Panc1 (cell line): ENCODE data around the gene SIX3. TPM values are rescaled to one million over a fixed set of nuclear protein-coding genes. Genes with fewer than 3 reads are reported as not detected.

Source experiments
- ATAC-seq: fragments of 200-7000 bp; cut with Tn5 transposase; 2 replicates; pipeline ENCODE4 v1.9.1; 2020; ENCODE audit warnings: mild to moderate bottlenecking, moderate library complexity
- BruUV-seq: library from RNA; stranded (reverse); fragments of 400-500 nt; replicated peaks from 2 replicates; lab custom pipeline; 2021; lab: Mats Ljungman, UMichigan
- CTCF ChIA-PET: fragments of 300-600 bp; sonication (Branson Sonifier 250); formaldehyde crosslinking; loops from one replicate; lab custom pipeline; 2022; ENCODE audit warnings: antibody characterized with exemption; lab: Charles Lee
- POLR2A ChIA-PET: fragments of 300-600 bp; sonication (Branson Sonifier 250); formaldehyde crosslinking; loops from one replicate; lab custom pipeline; 2022; ENCODE audit warnings: antibody characterized with exemption; lab: Charles Lee
- DNase-seq: peaks from one replicate; pipeline ENCODE4 v3.0.0-alpha.2; 2010; ENCODE audit warnings: low read depth, low spot score
- H3K27ac ChIP-seq: 2 replicates; pipeline ENCODE4 v1.5.1; 2011; ENCODE audit warnings: mild to moderate bottlenecking, low read length, inconsistent platforms
- H3K27me3 ChIP-seq: fragments of 200-500 bp; sonication (Bioruptor generic); 2 replicates; pipeline ENCODE4 v1.6.0; 2014; ENCODE audit warnings: low read length, inconsistent platforms; ENCODE audit not compliant: control insufficient read depth, insufficient read depth
- H3K36me3 ChIP-seq: fragments of 200-500 bp; sonication (Bioruptor generic); 2 replicates; pipeline ENCODE4 v1.5.1; 2014; ENCODE audit warnings: inconsistent platforms, mild to moderate bottlenecking, low read length, moderate library complexity; ENCODE audit not compliant: control insufficient read depth, insufficient read depth
- H3K4me1 ChIP-seq: 2 replicates; pipeline ENCODE4 v1.5.1; 2011; ENCODE audit warnings: inconsistent platforms, mild to moderate bottlenecking, low read length, moderate library complexity; ENCODE audit not compliant: control insufficient read depth, insufficient read depth
- H3K4me3 ChIP-seq, 2 experiments: 2 replicates each; pipeline ENCODE4 v1.5.1; 2011 to 2012; ENCODE audit warnings: low read depth in 2 of 2, low read length in 2 of 2, mild to moderate bottlenecking in 2 of 2, inconsistent platforms in 1 of 2, moderate library complexity in 1 of 2
- H3K9me3 ChIP-seq: fragments of 200-500 bp; sonication (Bioruptor generic); 2 replicates; pipeline ENCODE4 v1.5.1; 2014; ENCODE audit warnings: low read depth, mild to moderate bottlenecking, inconsistent platforms, low read length, moderate library complexity; ENCODE audit not compliant: control insufficient read depth, insufficient read depth
- POLR2AphosphoS5 ChIP-seq: IDR thresholded peaks from 2 replicates; pipeline ENCODE4 v1.6.1; 2012; ENCODE audit warnings: mild to moderate bottlenecking, low read depth, low read length, moderate library complexity
- SIN3A ChIP-seq: IDR thresholded peaks from 2 replicates; pipeline ENCODE4 v1.6.1; 2012; ENCODE audit warnings: low read depth, mild to moderate bottlenecking, low read length, moderate library complexity, borderline replicate concordance; ENCODE audit not compliant: insufficient read depth
- TCF7L2 ChIP-seq: IDR thresholded peaks from 2 replicates; pipeline ENCODE4 v1.6.1; 2011; ENCODE audit warnings: mild to moderate bottlenecking, low read depth, low read length, inconsistent platforms
- in situ Hi-C: cut with HindIII; loops from 2 replicates; pipeline ENCODE4 v1.10.0; 2016; ENCODE audit warnings: low sequenced_read_pairs, low pct_unique_long_range_greater_than_20kb
- intact Hi-C: fragments of 100-400 bp; cut with micrococcal nuclease; formaldehyde crosslinking; loops from one replicate; pipeline ENCODE4 v1.10.0; 2022; ENCODE audit not compliant: unreplicated experiment
- total RNA-seq: library from RNA; stranded (reverse); gene quantifications from one replicate; pipeline ENCODE4 v1.2.1, GENCODE V29; 2021; ENCODE audit not compliant: unreplicated experiment
- TF ChIP-seq, protein P1 (sequence below): fragments of 450-650 bp; IDR thresholded peaks from 2 replicates; pipeline ENCODE4 v1.5.1; 2017; ENCODE audit warnings: mild to moderate bottlenecking
- TF ChIP-seq, protein P2 (sequence below), 2 experiments: IDR thresholded peaks; 2 replicates each; pipeline ENCODE4 v1.6.1; 2011 to 2012; ENCODE audit warnings: low read depth in 2 of 2, control low read depth in 1 of 2, low read length in 1 of 2, mild to moderate bottlenecking in 1 of 2, moderate library complexity in 1 of 2; ENCODE audit not compliant: insufficient read depth in 1 of 2

Gene SIX3
- total RNA-seq, 1 experiment from 2014 or later: 0.21 TPM

DNA sequence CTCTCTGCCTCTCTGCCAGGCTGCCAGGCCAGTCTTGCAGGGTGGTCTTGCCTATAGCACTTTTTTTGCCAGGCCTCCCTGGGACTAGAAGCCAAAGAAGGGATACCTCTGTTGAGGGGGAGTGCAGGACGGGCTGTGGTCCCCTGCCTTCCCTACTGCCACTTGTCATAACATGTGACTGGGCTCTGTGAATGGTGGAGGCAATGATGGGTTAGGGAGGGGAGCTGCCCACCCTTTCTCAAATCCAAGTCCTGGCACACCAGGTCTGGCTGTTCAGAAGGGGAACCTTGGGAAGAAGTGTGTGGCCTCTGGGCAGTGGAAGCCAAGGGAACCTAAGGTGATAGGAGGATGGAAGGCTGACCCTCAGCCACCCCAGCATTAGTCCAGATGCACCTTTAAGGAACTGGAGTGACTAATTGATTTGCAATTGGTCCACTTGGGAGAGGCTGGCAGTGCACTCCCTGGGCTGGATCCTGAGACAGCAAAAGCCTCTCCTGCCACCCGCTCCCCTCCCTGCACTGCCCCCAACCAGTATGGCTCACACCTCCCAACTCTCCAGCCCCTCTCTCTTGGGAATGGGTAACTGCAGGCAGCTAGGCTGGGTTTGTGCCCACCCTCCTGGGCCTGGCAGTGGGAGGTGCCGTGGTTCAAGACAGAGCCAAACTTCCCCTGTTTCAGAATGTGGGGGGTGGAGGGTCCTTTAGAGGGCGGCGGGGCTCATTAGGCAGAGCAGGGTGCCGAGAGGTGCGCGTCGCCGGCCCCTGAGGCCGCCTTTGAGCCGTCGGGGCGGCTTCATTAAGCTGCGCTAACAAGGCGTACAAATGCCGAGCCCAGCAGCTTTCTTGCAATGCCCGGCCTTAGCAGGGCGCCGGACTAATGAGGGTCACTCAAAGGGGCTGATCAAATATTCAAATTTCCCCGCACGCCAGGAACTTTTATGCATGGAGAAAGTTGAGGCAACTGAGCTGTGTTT is 4.5 kb upstream of the SIX3 start:
- peak overlapping the region; percentile 6 to 46; a peak in 2 of 4 replicates for H3K4me3 ChIP-seq
- H3K27me3 ChIP-seq: peaks cover 2% of the 10 kb centered on the region; the same call in 1 of the 2 replicates
- CTCF ChIA-PET: no interaction called here
- no peak overlapping the region for H3K27ac ChIP-seq
- POLR2A ChIA-PET: no interaction called here
- ATAC-seq: no peak
- H3K36me3 ChIP-seq: no peaks in the 10 kb centered on the region; the same call in 1 of the 2 replicates
- in situ Hi-C loops (no loop called here), intact Hi-C loops (no loop called here)
- no TSS peak for BruUV-seq
- no peak for DNase-seq
- 0 out of 2 replicates have a peak, but pooled peaks cover 5% of the 10 kb centered on the region for H3K4me1 ChIP-seq
- TF ChIP-seq SIN3A (no peak), POLR2AphosphoS5 (no peak), TCF7L2 (no peak)
- TF ChIP-seq, protein P1, sequence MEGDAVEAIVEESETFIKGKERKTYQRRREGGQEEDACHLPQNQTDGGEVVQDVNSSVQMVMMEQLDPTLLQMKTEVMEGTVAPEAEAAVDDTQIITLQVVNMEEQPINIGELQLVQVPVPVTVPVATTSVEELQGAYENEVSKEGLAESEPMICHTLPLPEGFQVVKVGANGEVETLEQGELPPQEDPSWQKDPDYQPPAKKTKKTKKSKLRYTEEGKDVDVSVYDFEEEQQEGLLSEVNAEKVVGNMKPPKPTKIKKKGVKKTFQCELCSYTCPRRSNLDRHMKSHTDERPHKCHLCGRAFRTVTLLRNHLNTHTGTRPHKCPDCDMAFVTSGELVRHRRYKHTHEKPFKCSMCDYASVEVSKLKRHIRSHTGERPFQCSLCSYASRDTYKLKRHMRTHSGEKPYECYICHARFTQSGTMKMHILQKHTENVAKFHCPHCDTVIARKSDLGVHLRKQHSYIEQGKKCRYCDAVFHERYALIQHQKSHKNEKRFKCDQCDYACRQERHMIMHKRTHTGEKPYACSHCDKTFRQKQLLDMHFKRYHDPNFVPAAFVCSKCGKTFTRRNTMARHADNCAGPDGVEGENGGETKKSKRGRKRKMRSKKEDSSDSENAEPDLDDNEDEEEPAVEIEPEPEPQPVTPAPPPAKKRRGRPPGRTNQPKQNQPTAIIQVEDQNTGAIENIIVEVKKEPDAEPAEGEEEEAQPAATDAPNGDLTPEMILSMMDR: no peak
- TF ChIP-seq, protein P2, sequence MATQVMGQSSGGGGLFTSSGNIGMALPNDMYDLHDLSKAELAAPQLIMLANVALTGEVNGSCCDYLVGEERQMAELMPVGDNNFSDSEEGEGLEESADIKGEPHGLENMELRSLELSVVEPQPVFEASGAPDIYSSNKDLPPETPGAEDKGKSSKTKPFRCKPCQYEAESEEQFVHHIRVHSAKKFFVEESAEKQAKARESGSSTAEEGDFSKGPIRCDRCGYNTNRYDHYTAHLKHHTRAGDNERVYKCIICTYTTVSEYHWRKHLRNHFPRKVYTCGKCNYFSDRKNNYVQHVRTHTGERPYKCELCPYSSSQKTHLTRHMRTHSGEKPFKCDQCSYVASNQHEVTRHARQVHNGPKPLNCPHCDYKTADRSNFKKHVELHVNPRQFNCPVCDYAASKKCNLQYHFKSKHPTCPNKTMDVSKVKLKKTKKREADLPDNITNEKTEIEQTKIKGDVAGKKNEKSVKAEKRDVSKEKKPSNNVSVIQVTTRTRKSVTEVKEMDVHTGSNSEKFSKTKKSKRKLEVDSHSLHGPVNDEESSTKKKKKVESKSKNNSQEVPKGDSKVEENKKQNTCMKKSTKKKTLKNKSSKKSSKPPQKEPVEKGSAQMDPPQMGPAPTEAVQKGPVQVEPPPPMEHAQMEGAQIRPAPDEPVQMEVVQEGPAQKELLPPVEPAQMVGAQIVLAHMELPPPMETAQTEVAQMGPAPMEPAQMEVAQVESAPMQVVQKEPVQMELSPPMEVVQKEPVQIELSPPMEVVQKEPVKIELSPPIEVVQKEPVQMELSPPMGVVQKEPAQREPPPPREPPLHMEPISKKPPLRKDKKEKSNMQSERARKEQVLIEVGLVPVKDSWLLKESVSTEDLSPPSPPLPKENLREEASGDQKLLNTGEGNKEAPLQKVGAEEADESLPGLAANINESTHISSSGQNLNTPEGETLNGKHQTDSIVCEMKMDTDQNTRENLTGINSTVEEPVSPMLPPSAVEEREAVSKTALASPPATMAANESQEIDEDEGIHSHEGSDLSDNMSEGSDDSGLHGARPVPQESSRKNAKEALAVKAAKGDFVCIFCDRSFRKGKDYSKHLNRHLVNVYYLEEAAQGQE (IDR thresholded peaks at IDR 0.05; ENCODE audit: insufficient read depth in 1 of 2, low read depth in 2 of 2, low read length in 1 of 2): no peak
- no peaks in the 10 kb centered on the region for H3K9me3 ChIP-seq

DNA sequence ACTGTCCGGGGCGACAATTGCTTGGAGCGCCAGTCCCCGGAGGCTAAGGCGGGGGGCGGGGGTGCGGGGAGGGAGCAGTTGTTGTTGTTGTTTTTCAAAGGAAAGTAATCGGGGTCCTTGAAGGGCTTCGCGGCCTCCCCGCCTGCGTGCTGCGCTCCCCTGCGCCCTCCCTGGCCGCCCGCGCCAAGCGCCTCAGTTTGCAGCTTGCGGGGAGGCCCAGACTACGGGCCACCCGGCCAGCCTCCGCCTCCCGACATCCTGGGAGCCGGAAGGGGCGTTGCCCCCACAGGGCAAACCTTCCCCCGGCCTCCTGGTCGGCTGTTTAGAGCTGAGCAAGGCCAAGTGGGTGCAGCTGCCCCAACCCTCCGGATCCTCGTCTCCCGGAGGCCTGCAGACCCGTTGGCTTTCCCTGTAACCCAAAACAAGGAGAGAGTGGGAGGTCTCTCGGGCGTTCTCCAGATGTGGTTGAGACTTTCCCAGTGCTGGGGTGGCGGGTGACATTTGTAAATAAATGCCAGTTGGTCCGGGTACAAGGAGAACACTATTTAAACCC is 3.7 kb upstream of the SIX3 start:
- TF ChIP-seq, protein P1: no peak
- TF ChIP-seq SIN3A (no peak), POLR2AphosphoS5 (no peak)
- TF ChIP-seq, protein P2 (IDR thresholded peaks at IDR 0.05; ENCODE audit: insufficient read depth in 1 of 2, low read depth in 2 of 2, low read length in 1 of 2): no peak
- BruUV-seq: no TSS peak
- Histone ChIP-seq H3K9me3 (no peaks in the 10 kb centered on the region), H3K36me3 (no peaks in the 10 kb centered on the region; the same call in 1 of the 2 replicates), H3K4me3 (peak overlapping the region; percentile 46 to 49), H3K27ac (no peak overlapping the region), H3K27me3 (peaks cover 2% of the 10 kb centered on the region; the same call in 1 of the 2 replicates), H3K4me1 (0 out of 2 replicates have a peak, but pooled peaks cover 5% of the 10 kb centered on the region)
- ATAC-seq (peak; percentile 56; the same call in 1 of the 2 replicates), DNase-seq (no peak)
- CTCF ChIA-PET: interaction anchor here (0.6 kb wide), 1 partner anchor 398 kb away, joined by 7 read pairs; no protein-coding TSS in a partner anchor
- POLR2A ChIA-PET: no interaction called here
- intact Hi-C loops (no loop called here), in situ Hi-C loops (no loop called here)
